Adipocyte (in vitro differentiated cells): ENCODE results near the gene NFIA.
"Not testable (repeated sequence)": the region's sequence is repeated elsewhere in the genome, so short reads cannot be mapped to it uniquely, and the experiment has no call there.

Source experiments
- DNase-seq: peaks from one replicate; pipeline ENCODE4 v3.0.0-alpha.2; 2015; ENCODE audit warnings: low read depth
- H3K27me3 ChIP-seq: replicated peaks from 2 replicates; pipeline ENCODE4 v1.7.0; 2013; ENCODE audit warnings: mild to moderate bottlenecking, low read length, moderate library complexity; ENCODE audit not compliant: control insufficient read depth, insufficient read depth
- H3K36me3 ChIP-seq: 2 replicates; pipeline ENCODE4 v1.7.0; 2013; ENCODE audit warnings: low read length, mild to moderate bottlenecking, moderate library complexity; ENCODE audit not compliant: control insufficient read depth, insufficient read depth, severe bottlenecking
- H3K4me1 ChIP-seq: 2 replicates; pipeline ENCODE4 v1.7.0; 2013; ENCODE audit warnings: mild to moderate bottlenecking, low read length, moderate library complexity; ENCODE audit not compliant: control insufficient read depth, insufficient read depth
- H3K4me3 ChIP-seq: 2 replicates; pipeline ENCODE4 v1.7.0; 2013; ENCODE audit warnings: mild to moderate bottlenecking, low read length, moderate library complexity
- H3K9ac ChIP-seq: 2 replicates; pipeline ENCODE4 v1.7.0; 2013; ENCODE audit warnings: mild to moderate bottlenecking, low read length, moderate library complexity
- H3K9me3 ChIP-seq: 2 replicates; pipeline ENCODE4 v1.7.0; 2013; ENCODE audit warnings: mild to moderate bottlenecking, low read length, moderate library complexity; ENCODE audit not compliant: control insufficient read depth

The NFIA gene

GRCh38 chr1:61124078-61124477 lies 41.7 kb downstream of the NFIA start:
- DNase-seq: no peak
- peaks cover 46% of the 10 kb centered on the region for H3K4me1 ChIP-seq

GRCh38 chr1:61124696-61125095 lies 42.3 kb downstream of the NFIA start:
- Histone ChIP-seq H3K36me3 (no peaks in the 10 kb centered on the region), H3K9me3 (no peaks in the 10 kb centered on the region), H3K4me3 (no peak overlapping the region), H3K27me3 (no peaks in the 10 kb centered on the region), H3K9ac (no peak overlapping the region), H3K4me1 (peaks cover 40% of the 10 kb centered on the region)
- no peak for DNase-seq

More at GRCh38 chr1:61124078-61124477, 41.7 kb downstream of the NFIA start:
- H3K9me3 ChIP-seq: no peaks in the 10 kb centered on the region
- no peak overlapping the region for H3K4me3 ChIP-seq
- no peaks in the 10 kb centered on the region for H3K27me3 ChIP-seq
- H3K36me3 ChIP-seq: no peaks in the 10 kb centered on the region
- no peak overlapping the region for H3K9ac ChIP-seq

GRCh38 chr1:61125263-61125662 lies 42.9 kb downstream of the NFIA start:
- Histone ChIP-seq H3K9me3 (no peaks in the 10 kb centered on the region), H3K4me1 (peaks cover 35% of the 10 kb centered on the region), H3K27me3 (no peaks in the 10 kb centered on the region), H3K9ac (no peak overlapping the region), H3K36me3 (no peaks in the 10 kb centered on the region), H3K4me3 (no peak overlapping the region)
- no peak for DNase-seq

GRCh38 chr1:61125895-61126294 lies 43.5 kb downstream of the NFIA start:
- H3K4me1 ChIP-seq: peaks cover 28% of the 10 kb centered on the region
- H3K36me3 ChIP-seq: no peaks in the 10 kb centered on the region
- H3K27me3 ChIP-seq: no peaks in the 10 kb centered on the region
- no peak overlapping the region for H3K9ac ChIP-seq
- DNase-seq: no peak
- H3K4me3 ChIP-seq: no peak overlapping the region
- H3K9me3 ChIP-seq: no peaks in the 10 kb centered on the region

GRCh38 chr1:61126843-61127242 lies 44.5 kb downstream of the NFIA start:
- not testable (repeated sequence) for H3K9ac ChIP-seq, H3K4me3 ChIP-seq, H3K27me3 ChIP-seq, H3K36me3 ChIP-seq, H3K9me3 ChIP-seq, DNase-seq
- H3K4me1 ChIP-seq: peaks cover 23% of the 10 kb centered on the region

- Histone ChIP-seq H3K9ac (no peak overlapping the region), H3K9me3 (no peaks in the 10 kb centered on the region), H3K4me1 (peaks cover 18% of the 10 kb centered on the region), H3K4me3 (no peak overlapping the region), H3K27me3 (no peaks in the 10 kb centered on the region), H3K36me3 (no peaks in the 10 kb centered on the region)
- no peak for DNase-seq
Observed at GRCh38 chr1:61130338-61131000, 48.1 kb downstream of the NFIA start.

- no peak overlapping the region for H3K9ac ChIP-seq
- H3K27me3 ChIP-seq: no peaks in the 10 kb centered on the region
- DNase-seq: no peak
- no peak overlapping the region for H3K4me3 ChIP-seq
- H3K4me1 ChIP-seq: peaks cover 15% of the 10 kb centered on the region
- no peaks in the 10 kb centered on the region for H3K36me3 ChIP-seq
- no peaks in the 10 kb centered on the region for H3K9me3 ChIP-seq
Observed at GRCh38 chr1:61131248-61131647, 48.9 kb downstream of the NFIA start.

- Histone ChIP-seq H3K4me3 (peak overlapping the region; percentile 37), H3K4me1 (peaks cover 15% of the 10 kb centered on the region), H3K27me3 (no peaks in the 10 kb centered on the region), H3K9ac (no peak overlapping the region), H3K9me3 (no peaks in the 10 kb centered on the region), H3K36me3 (no peaks in the 10 kb centered on the region)
- peak; percentile 65 for DNase-seq
Observed at GRCh38 chr1:61131716-61132115, 49.4 kb downstream of the NFIA start.

- Histone ChIP-seq H3K4me3 (peak overlapping the region; percentile 37), H3K36me3 (no peaks in the 10 kb centered on the region), H3K27me3 (no peaks in the 10 kb centered on the region), H3K4me1 (peaks cover 15% of the 10 kb centered on the region), H3K9me3 (no peaks in the 10 kb centered on the region), H3K9ac (no peak overlapping the region)
- DNase-seq: peak; percentile 53
Observed at GRCh38 chr1:61132176-61132638, 49.8 kb downstream of the NFIA start.

GRCh38 chr1:61132645-61133334 lies 50.4 kb downstream of the NFIA start:
- peak overlapping the region; percentile 21 for H3K9ac ChIP-seq
- no peaks in the 10 kb centered on the region for H3K36me3 ChIP-seq
- H3K4me3 ChIP-seq: peak overlapping the region; percentile 37
- H3K9me3 ChIP-seq: no peaks in the 10 kb centered on the region
- DNase-seq: peak; percentile 23
- no peaks in the 10 kb centered on the region for H3K27me3 ChIP-seq
- peaks cover 15% of the 10 kb centered on the region for H3K4me1 ChIP-seq

- Histone ChIP-seq H3K4me3 (no peak overlapping the region), H3K4me1 (peaks cover 15% of the 10 kb centered on the region), H3K27me3 (no peaks in the 10 kb centered on the region), H3K36me3 (no peaks in the 10 kb centered on the region), H3K9me3 (no peaks in the 10 kb centered on the region), H3K9ac (no peak overlapping the region)
- DNase-seq: no peak
Observed at GRCh38 chr1:61133335-61134019, 51.1 kb downstream of the NFIA start.
